ENCODE measurements around the gene TMPRSS13.
A peak's percentile ranks its signal among the peaks of the same experiment; 100 is the strongest.

The TMPRSS13 gene

GRCh38 chr11:117906126-117906525 is 23.1 kb downstream of the TMPRSS13 start:
- Mint-ChIP-seq H3K4me1 (ENCODE audit: low read depth) (peaks cover 13% of the 10 kb centered on the region), H3K36me3 (ENCODE audit: low read depth) (no peaks in the 10 kb centered on the region), H3K27ac (no peak overlapping the region), H3K9me3 (no peaks in the 10 kb centered on the region), H3K4me3 (no peak overlapping the region), H3K27me3 (no peaks in the 10 kb centered on the region)

- Mint-ChIP-seq H3K4me1 (ENCODE audit: low read depth) (peaks cover 13% of the 10 kb centered on the region), H3K27ac (no peak overlapping the region), H3K9me3 (no peaks in the 10 kb centered on the region)
Measured at GRCh38 chr11:117905524-117905923, 23.7 kb downstream of the TMPRSS13 start.

DNA sequence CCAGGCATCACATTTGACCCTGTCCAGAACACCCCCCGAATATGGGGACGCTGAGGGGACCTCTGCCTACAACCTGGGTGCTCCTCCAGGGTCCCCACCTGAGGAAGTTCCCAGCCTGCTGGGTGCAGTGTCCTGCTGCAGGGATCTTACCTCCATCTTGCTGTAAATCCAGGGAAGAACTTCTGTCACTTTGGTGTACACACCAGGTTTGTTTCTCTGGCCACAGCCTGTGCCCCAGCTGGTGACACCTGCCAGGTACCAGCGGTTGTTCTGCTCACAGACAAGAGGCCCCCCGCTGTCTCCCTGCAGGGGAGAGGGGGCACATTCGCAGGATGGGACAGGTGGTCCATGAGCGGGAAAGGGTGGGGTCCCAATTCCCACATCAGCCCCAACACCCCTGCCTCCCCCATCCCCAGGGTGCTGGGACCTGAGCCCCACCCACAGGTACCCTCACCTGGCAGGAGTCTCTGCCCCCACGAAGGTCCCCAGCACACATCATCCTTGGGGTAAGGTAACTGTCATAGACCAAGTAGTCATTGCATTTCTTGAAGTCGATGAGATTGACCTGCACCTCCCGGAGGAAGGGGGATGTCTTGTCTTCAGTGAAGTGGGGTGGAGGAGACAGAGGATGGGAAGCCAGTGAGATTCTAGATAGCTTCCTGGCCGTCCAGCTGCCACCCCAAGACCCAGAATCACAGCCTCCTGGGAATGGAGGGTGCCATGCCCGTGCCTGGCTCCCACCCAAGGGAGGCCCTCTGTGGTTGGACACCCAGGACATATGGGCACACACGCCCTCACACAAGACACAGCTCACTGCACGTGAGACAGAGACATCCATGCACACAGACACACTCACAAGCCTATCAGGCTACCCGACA is 25.5 kb downstream of the TMPRSS13 start:
- Mint-ChIP-seq H3K36me3 (ENCODE audit: low read depth) (no peaks in the 10 kb centered on the region), H3K4me1 (ENCODE audit: low read depth) (peaks cover 24% of the 10 kb centered on the region), H3K4me3 (no peak overlapping the region), H3K27me3 (no peaks in the 10 kb centered on the region), H3K27ac (no peak overlapping the region), H3K9me3 (no peaks in the 10 kb centered on the region)

More at GRCh38 chr11:117905524-117905923, 23.7 kb downstream of the TMPRSS13 start:
- no peaks in the 10 kb centered on the region for H3K36me3 Mint-ChIP-seq (ENCODE audit: low read depth)
- H3K27me3 Mint-ChIP-seq, result no peaks in the 10 kb centered on the region
- no peak overlapping the region for H3K4me3 Mint-ChIP-seq

DNA sequence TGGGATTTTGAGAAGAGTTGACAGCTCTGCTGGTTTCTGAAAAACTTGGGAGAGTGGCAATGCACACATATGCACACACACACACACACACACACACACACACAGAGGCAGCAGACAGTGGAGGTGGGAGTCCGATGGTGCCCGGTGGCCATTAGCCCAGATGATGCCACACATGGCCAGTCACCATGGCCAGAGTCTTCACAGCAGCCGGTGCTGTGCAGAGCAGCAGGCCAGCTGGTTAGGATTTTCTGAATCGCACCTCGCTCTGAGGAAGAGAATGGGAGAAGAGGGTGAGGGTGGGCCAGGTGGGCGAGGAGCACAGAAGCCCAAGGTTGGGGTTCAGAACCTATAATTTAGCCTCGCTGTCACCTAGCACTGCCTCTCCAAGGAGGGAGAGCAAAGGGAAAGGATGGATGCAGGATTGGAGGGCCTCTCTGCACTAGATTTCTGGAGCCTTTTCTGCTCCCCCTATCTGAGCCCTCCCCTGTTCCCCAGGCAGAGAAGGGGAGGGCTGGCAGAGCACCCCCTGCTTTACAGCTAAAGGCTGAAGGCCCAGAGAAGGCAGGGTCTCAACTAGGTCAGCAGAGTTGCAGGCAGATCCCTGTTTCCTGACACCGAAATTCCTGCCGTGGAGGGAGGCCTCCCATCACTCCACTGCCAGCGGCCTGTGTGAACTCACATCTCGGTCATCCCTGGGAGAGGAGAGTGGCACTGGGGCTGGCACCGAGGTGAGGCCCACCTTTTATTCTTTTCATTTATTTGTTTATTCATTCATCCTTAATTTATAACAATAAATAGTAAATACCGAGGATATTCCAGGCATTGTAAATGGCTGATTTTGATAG is 27.0 kb downstream of the TMPRSS13 start:
- Mint-ChIP-seq H3K36me3 (ENCODE audit: low read depth) (no peaks in the 10 kb centered on the region), H3K4me3 (no peak overlapping the region), H3K27me3 (no peaks in the 10 kb centered on the region), H3K9me3 (no peaks in the 10 kb centered on the region), H3K4me1 (ENCODE audit: low read depth) (peaks cover 14% of the 10 kb centered on the region), H3K27ac (no peak overlapping the region)

DNA sequence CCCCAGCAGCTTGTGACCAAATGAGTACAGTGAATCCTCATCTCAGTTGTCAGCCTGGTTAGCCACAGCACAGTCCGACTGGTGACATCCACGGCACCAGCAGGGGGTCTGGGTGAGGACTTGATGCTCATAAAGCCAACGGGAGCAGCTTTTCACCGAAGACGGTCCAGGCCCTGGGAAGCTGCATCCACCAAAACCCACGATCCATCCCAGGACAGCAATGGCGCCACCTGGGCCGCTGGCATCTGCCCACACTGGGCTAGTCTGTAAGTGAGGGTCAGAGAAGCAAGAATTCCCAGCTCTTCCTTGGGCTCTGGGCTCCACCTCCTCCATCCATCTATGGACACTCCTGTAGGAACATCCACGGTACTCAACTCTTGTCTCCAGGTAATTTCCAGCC is 27.6 kb downstream of the TMPRSS13 start:
- no peaks in the 10 kb centered on the region for H3K9me3 Mint-ChIP-seq
- no peaks in the 10 kb centered on the region for H3K36me3 Mint-ChIP-seq (ENCODE audit: low read depth)
- H3K4me1 Mint-ChIP-seq (ENCODE audit: low read depth), result peaks cover 12% of the 10 kb centered on the region
- H3K27me3 Mint-ChIP-seq, result peaks cover 1% of the 10 kb centered on the region
- no peak overlapping the region for H3K27ac Mint-ChIP-seq
- no peak overlapping the region for H3K4me3 Mint-ChIP-seq

- H3K9me3 Mint-ChIP-seq, result no peaks in the 10 kb centered on the region
- no peak overlapping the region for H3K4me3 Mint-ChIP-seq
- H3K36me3 Mint-ChIP-seq (ENCODE audit: low read depth), result no peaks in the 10 kb centered on the region
- peaks cover 12% of the 10 kb centered on the region for H3K4me1 Mint-ChIP-seq (ENCODE audit: low read depth)
- peaks cover 7% of the 10 kb centered on the region for H3K27me3 Mint-ChIP-seq
- no peak overlapping the region for H3K27ac Mint-ChIP-seq
Measured at GRCh38 chr11:117900720-117901440, 28.3 kb downstream of the TMPRSS13 start.

DNA sequence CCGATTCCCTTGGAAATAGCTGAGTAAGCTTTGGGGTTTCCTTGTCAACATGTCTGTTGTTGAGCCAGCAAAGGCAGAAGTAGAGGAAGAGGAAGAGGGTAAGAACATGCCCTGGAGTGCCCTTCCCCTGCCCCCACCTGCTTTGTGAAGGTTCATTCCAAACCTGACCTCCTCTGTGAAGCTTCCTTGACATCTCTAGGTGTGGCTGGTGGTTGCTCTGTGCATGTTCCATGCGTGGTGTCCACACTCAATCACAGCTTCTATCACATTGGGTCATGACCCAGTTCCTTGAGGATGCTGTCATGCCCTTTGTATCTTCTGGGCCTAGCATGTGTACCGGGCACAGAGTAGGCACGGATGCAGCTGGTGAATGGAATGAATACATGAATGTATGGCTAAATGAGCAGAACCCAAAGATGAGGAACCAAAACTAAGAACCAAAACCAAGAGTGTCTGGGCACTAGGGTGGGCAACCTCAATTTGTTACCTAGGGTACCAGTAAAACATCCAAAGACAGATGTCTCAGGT is 29.0 kb downstream of the TMPRSS13 start:
- Mint-ChIP-seq H3K4me3 (no peak overlapping the region), H3K27ac (no peak overlapping the region), H3K9me3 (no peaks in the 10 kb centered on the region), H3K4me1 (ENCODE audit: low read depth) (peaks cover 12% of the 10 kb centered on the region), H3K36me3 (ENCODE audit: low read depth) (no peaks in the 10 kb centered on the region), H3K27me3 (peaks cover 10% of the 10 kb centered on the region)

- H3K36me3 Mint-ChIP-seq (ENCODE audit: low read depth), result no peaks in the 10 kb centered on the region
- H3K27me3 Mint-ChIP-seq, result peaks cover 15% of the 10 kb centered on the region
- no peaks in the 10 kb centered on the region for H3K9me3 Mint-ChIP-seq
- no peak overlapping the region for H3K4me3 Mint-ChIP-seq
- no peak overlapping the region for H3K27ac Mint-ChIP-seq
- H3K4me1 Mint-ChIP-seq (ENCODE audit: low read depth), result peaks cover 12% of the 10 kb centered on the region
Measured at GRCh38 chr11:117898059-117898458, 31.1 kb downstream of the TMPRSS13 start.

DNA sequence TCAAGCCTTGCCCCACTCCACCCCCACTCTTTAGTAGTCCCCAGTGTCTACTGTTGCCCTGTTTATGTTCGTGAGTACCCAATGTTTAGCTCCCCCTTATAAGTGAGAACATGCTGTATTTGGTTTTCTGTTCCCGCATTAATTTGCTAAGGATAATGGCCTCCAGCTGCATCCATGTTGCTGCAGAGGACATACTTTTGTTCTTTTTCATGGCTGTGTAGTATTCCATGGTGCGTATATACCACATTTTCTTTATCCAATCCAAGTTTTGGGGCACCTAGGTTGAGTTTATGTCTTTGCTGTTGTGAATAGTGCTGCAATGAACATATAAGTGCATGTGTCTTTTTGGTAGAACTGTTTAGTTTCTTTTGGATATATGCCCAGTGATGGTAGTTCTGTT is 36.6 kb downstream of the TMPRSS13 start:
- Mint-ChIP-seq H3K27me3 (peaks cover 30% of the 10 kb centered on the region), H3K36me3 (ENCODE audit: low read depth) (no peaks in the 10 kb centered on the region), H3K27ac (no peak overlapping the region), H3K9me3 (no peaks in the 10 kb centered on the region), H3K4me1 (ENCODE audit: low read depth) (no peaks in the 10 kb centered on the region), H3K4me3 (no peak overlapping the region)

DNA sequence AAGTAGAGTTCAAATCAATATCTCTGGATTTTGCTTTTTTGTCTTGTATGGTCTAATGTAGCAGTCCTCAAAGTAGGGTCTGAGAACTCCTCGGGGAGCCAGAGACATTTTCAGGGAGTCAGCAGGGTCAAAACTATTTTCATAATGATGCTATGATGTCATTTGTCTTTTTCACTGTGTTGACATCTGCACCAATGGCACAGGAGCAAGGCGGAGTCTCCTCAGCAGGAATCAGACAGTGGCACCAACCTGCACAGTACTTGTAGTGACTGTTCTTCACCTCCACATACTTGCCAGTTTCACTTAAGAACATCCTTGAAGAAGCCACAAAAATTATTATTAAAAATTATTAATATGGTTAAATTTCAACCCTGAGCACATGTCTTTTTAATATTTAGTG is 37.8 kb downstream of the TMPRSS13 start:
- Mint-ChIP-seq H3K9me3 (no peaks in the 10 kb centered on the region), H3K27ac (no peak overlapping the region), H3K4me3 (no peak overlapping the region), H3K36me3 (ENCODE audit: low read depth) (no peaks in the 10 kb centered on the region), H3K27me3 (peaks cover 28% of the 10 kb centered on the region), H3K4me1 (ENCODE audit: low read depth) (no peaks in the 10 kb centered on the region)

GRCh38 chr11:117888139-117888566 is 41.0 kb downstream of the TMPRSS13 start:
- H3K9me3 Mint-ChIP-seq, result no peaks in the 10 kb centered on the region
- H3K4me1 Mint-ChIP-seq (ENCODE audit: low read depth), result peaks cover 12% of the 10 kb centered on the region
- no peak overlapping the region for H3K27ac Mint-ChIP-seq
- H3K27me3 Mint-ChIP-seq, result peaks cover 17% of the 10 kb centered on the region
- no peak overlapping the region for H3K4me3 Mint-ChIP-seq
- no peaks in the 10 kb centered on the region for H3K36me3 Mint-ChIP-seq (ENCODE audit: low read depth)

DNA sequence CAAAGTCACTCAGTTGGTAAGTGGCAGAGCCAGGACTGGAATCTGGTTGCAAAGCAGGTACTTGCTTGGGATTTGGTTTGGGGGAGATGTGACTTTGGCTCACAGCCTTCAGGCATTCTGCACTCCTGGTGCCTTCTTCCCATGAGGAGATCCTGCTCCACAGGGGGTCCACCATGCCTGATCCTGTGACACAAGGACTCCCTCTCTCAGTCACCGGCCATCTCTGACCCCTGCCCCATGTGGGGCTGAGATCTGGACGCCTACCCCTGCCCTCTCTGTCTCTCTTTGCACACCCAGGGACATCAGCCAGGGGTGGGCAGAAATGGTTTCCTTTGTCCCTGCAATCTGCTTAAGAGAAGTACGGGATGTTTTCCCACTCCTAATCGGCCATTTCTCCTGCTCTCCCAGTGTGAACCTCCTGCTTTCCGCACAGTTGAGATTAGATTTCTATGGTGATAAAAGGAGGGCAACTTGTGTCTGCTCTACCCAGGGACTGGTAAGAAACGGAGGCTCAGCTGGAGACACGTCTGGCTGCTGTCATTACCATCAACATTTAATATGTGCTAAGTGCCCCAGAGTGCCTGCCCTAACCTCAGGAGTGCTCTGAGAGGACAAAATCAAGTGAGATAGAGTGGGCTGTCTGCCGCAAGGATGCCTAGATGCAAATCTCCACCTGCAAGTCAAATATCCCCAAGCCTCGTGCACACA is 41.6 kb downstream of the TMPRSS13 start:
- Mint-ChIP-seq H3K27me3 (peaks cover 17% of the 10 kb centered on the region), H3K4me1 (ENCODE audit: low read depth) (peaks cover 12% of the 10 kb centered on the region), H3K4me3 (no peak overlapping the region), H3K27ac (no peak overlapping the region), H3K36me3 (ENCODE audit: low read depth) (no peaks in the 10 kb centered on the region), H3K9me3 (no peaks in the 10 kb centered on the region)

GRCh38 chr11:117885777-117886176 is 43.4 kb downstream of the TMPRSS13 start:
- Mint-ChIP-seq H3K4me3 (no peak overlapping the region), H3K9me3 (no peaks in the 10 kb centered on the region), H3K27ac (no peak overlapping the region), H3K27me3 (peaks cover 25% of the 10 kb centered on the region), H3K36me3 (ENCODE audit: low read depth) (no peaks in the 10 kb centered on the region), H3K4me1 (ENCODE audit: low read depth) (peaks cover 12% of the 10 kb centered on the region)

- Mint-ChIP-seq H3K36me3 (ENCODE audit: low read depth) (no peaks in the 10 kb centered on the region), H3K4me1 (ENCODE audit: low read depth) (peaks cover 12% of the 10 kb centered on the region), H3K4me3 (no peak overlapping the region), H3K27me3 (peaks cover 31% of the 10 kb centered on the region), H3K9me3 (no peaks in the 10 kb centered on the region), H3K27ac (peak overlapping the region; percentile 63)
Measured at GRCh38 chr11:117884994-117885393, 44.2 kb downstream of the TMPRSS13 start.

Data from stimulated activated naive CD8-positive, alpha-beta T cell treated with anti-CD3 and anti-CD28 coated beads, Interleukin-15, Interleukin-2, amounts not matched to agents 100 ng/mL and 50 ng/mL, for 24 hours (primary cell).